Renal cortical epithelial cell (primary cell): ENCODE data around the gene KIF22. TPM values are rescaled to one million over a fixed set of nuclear protein-coding genes. Genes with fewer than 3 reads are reported as not detected.
"Not testable (repeated sequence)": the region's sequence is repeated elsewhere in the genome, so short reads cannot be mapped to it uniquely, and the experiment has no call there.

Experiments used
- DNase-seq: peaks from one replicate; pipeline ENCODE4 v3.0.0-alpha.2; 2011; ENCODE audit warnings: low read depth
- total RNA-seq: library from RNA; depleted of rRNA; stranded (reverse); fragments of >200 nt; gene quantifications from 2 replicates; pipeline ENCODE4 v1.2.3, GENCODE V29; 2014

Gene KIF22
- total RNA-seq, 1 donor from 2014 or later = 14.0 TPM

DNA sequence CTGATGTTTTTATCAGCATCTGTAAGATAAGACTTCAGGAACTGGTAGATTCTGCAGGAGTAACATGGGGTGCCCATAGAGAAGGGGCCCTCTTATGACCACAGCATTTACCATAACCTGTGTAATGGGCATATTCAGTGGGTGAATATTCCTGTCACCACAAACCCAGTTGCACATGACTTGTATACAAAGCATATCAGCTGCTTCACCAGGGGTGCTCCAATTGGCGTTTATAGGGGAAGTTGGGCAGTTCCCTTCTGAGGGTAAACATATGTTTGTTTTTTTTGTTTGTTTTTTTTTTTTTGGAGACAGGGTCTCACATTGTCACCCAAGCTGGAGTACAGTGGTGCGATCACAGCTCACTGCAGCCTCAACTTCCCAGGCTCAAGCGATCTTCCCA lies 24.0 kb upstream of the KIF22 start:
- no peak for DNase-seq

GRCh38 chr16:29767062-29767461 lies 23.5 kb upstream of the KIF22 start:
- no peak for DNase-seq

GRCh38 chr16:29769507-29769906 lies 21.0 kb upstream of the KIF22 start:
- no peak for DNase-seq

GRCh38 chr16:29770250-29770929 lies 20.2 kb upstream of the KIF22 start:
- DNase-seq = no peak

- DNase-seq = not testable (repeated sequence)
Measured at GRCh38 chr16:29772330-29772729, 18.2 kb upstream of the KIF22 start.

DNA sequence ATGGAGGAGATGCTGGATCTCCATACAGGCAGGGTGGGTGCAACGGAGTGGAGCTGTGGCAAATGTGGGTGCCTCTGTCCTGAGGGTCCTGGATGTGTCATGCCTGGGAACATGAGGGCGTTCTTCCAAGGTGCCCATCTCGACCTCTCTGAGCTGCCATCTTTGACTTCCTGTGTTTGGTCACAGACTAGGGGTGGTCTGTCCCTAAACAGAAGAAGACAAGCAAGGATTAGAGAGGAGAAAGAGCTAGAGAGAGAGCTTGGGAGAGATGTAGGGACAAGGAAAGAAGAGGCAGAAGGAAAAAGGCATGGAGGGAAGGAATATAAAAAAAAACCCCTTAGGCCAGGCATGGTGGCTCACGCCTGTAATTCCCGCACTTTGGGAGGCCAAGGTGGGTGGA lies 15.8 kb upstream of the KIF22 start:
- no peak for DNase-seq

GRCh38 chr16:29775742-29776408 lies 14.7 kb upstream of the KIF22 start:
- DNase-seq = peak; percentile 26

GRCh38 chr16:29777576-29778350 lies 12.8 kb upstream of the KIF22 start, which contains the start of gene ZG16:
Gene ZG16, plus strand, starts transcription at chr16:29778256. Its CDS starts 1,011 bp downstream, at chr16:29779267.
- DNase-seq = no peak

DNA sequence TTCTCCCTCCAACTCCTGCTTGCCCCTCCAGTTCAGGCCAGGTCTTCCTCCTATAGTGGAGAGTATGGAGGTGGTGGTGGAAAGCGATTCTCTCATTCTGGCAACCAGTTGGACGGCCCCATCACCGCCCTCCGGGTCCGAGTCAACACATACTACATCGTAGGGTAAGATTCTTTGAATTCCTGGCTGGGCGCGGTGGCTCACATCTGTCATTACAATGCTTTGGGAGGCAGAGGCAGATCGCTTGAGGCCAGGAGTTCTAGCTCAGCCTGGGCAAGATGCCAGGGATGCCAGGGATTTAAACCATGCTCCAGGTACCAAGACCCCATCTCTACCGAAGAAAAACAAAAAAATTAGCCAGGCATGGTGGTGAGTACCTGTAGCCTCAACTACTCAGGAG lies 11.1 kb upstream of the KIF22 start:
- DNase-seq = no peak

- not testable (repeated sequence) for DNase-seq
Measured at GRCh38 chr16:29783094-29783953, 7.2 kb upstream of the KIF22 start.

GRCh38 chr16:29784157-29784556 lies 6.4 kb upstream of the KIF22 start:
- DNase-seq = no peak

GRCh38 chr16:29784901-29785500 lies 5.5 kb upstream of the KIF22 start:
- DNase-seq = peak; percentile 52

DNA sequence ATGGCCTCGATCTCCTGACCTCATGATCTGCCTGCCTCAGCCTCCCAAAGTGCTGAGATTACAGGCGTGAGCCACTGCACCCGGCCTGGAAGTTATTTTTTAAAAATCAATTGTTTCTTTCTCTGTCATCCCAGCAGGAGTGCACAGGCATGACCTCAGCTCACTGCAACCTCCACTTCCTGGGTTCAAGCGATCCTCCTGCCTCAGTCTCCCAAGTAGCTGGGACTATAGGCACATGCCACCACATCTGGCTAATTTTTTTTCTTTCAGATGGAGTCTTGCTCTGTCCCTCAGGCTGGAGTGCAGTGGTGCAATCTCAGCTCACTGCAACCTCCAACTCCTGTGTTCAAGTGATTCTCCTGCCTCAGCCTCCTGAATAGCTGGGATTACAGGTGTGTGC lies 3.4 kb upstream of the KIF22 start:
- not testable (repeated sequence) for DNase-seq

DNA sequence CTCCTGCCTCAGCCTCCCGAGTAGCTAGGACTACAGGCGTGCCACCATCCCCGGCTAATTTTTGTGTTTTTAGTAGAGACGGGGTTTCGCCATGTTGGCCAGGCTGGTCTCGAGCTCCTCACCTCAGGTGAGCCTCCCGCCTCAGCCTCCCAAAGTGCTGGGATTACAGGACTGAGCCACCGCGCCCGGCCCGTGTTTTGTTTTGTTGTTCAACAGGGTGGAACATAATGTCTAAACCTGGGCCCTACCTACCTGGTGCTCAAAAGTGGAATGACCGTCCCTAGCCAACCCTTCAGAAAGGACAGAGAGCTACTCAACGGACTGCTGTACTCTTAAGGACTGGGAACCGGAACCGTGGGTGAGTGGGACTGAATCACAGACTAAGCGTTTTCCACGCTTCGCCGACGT lies 772 bp upstream of the KIF22 start:
- DNase-seq = no peak

DNA sequence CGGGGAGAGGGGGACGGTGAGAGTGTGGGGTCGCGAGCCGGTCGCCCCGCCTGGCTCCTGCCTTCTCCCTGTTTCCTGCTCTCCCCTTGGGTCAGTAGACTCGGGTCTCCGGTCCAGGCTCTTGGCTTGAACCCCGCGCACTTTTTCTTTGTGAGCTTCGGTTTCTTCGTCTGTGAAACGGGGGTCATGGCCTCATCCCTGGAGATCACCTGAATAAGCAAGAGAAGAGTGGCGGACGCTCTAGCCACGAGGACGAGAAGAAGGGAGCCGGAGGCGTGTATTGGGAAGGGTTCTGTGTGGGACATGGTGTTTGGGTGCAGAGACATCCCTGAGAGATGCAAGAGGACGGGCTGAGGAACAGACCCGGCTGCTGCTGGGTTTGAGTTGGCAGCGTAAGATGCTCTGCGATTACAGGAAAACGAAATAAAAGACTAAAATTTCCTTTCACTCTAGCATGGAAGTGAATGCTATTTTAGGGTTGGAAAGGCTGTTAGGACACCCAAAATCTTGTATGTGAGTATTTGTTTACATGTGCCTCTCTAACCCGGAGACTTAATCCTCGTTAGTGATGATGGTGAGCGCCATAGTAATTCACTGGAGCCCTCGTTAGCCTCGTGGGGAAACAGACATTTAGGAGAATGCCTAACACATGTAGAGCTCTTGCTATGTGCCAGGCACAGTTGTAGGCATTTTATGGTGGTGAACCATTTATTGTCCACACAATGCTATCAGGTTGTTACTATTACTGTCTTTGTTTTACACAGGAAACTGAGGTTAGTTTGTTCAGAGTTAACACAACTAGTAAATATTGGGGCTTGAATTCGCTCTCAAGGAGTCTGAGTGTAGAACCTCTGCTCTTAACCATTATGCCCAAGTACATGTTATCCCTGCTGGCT lies 646 bp downstream of the KIF22 start:
- DNase-seq = no peak

DNA sequence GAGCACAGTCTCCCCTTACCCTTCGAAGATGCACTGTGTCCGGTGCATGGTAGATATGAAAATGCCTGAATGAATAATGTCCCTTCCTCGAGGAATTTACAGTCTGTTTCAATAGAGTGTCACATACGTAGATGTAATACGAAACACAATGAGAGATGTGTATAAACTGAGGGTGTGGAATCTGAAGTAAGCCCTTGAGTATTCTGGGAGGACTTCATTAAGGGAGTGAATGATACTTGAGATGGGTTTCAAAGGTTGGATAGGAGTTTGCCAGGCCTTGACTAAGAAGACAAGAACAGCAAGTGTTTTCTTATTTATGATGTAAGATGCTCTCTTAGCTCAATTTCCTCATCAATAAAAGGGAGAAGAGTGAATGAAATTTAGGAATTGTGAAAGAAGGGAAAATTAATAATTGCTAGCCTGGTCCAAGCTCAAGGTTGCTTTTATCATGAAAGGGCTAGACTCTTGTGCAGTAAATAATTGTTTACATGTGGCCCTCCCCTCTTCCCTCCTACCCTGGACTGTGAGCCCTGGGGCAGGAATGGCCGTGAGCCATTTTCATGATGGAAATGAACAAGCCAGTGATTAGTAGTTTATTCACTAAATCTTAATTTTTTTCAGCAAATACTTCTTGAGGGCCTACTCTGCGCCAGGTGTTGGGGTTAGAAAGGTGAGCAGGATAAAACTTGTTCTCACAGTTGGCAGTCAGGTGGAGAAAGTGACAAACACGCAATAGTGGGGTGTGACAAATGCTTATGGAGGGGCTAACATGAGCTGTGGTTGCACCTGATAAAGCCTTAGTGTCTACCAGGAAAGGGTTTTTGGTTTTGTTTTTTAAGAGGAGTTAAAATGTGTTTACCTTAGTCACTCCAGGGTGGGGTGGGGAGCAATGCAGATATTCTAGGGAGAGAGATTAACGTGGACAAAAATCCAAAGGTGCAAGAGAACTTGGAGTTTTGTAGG lies 1.6 kb downstream of the KIF22 start:
- DNase-seq = no peak

GRCh38 chr16:29793153-29793552 lies 2.6 kb downstream of the KIF22 start:
- not testable (repeated sequence) for DNase-seq

- DNase-seq = no peak
Measured at GRCh38 chr16:29794231-29794710, 3.7 kb downstream of the KIF22 start.

GRCh38 chr16:29802416-29802935 lies 11.9 kb downstream of the KIF22 start:
- no peak for DNase-seq
